Measurements from ENCODE around the gene SIAH1. TPM values are rescaled to one million over a fixed set of nuclear protein-coding genes. Genes with fewer than 3 reads are reported as not detected.
"Not testable (repeated sequence)": the region's sequence is repeated elsewhere in the genome, so short reads cannot be mapped to it uniquely, and the experiment has no call there.

The SIAH1 gene
- total RNA-seq, 1 donor from 2014 or later, result 73.9 TPM

- Mint-ChIP-seq H3K4me3 (no peak overlapping the region), H3K9me3 (no peaks in the 10 kb centered on the region), H3K4me1 (no peaks in the 10 kb centered on the region), H3K27ac (no peak overlapping the region), H3K27me3 (ENCODE audit: insufficient read depth, low read depth) (peaks cover 3% of the 10 kb centered on the region), H3K36me3 (no peaks in the 10 kb centered on the region)
- Histone ChIP-seq H4K20me1 (ENCODE audit: low read depth) (no peaks in the 10 kb centered on the region), H3K4me2 (no peak overlapping the region), H3K27me3 (no peaks in the 10 kb centered on the region), H2AFZ (replicated peaks) (no peak overlapping the region), H3K9ac (no peak overlapping the region), H3K4me1 (no peaks in the 10 kb centered on the region), H3K36me3 (no peaks in the 10 kb centered on the region), H3K9me3 (ENCODE audit: low read depth) (no peaks in the 10 kb centered on the region), H3K79me2 (ENCODE audit: low read depth) (no peaks in the 10 kb centered on the region), H3K27ac (no peak overlapping the region), H3K4me3 (no peak overlapping the region), H3F3A (ENCODE audit: low read depth) (no peaks in the 10 kb centered on the region)
- DNase-seq (ENCODE audit: low spot score), result no peak
- TF ChIP-seq EZH2 (IDR thresholded peaks at IDR 0.05), result no peak
- TF ChIP-seq CTCF (IDR thresholded peaks at IDR 0.05), result no peak
- TF ChIP-seq EZH2phosphoT487 (IDR thresholded peaks at IDR 0.05), result no peak
Observed at GRCh38 chr16:48420437-48420836, 35.2 kb upstream of the SIAH1 start.

- H3K4me3 Mint-ChIP-seq; H4K20me1 ChIP-seq (ENCODE audit: low read depth); H3K36me3 Mint-ChIP-seq: not testable (repeated sequence)
Observed at GRCh38 chr16:48416617-48417016, 31.4 kb upstream of the SIAH1 start.

GRCh38 chr16:48413272-48413671 lies 28.1 kb upstream of the SIAH1 start:
- no peaks in the 10 kb centered on the region for H3K9me3 Mint-ChIP-seq
- H3K4me1 ChIP-seq, result no peaks in the 10 kb centered on the region
- TF ChIP-seq EZH2 (IDR thresholded peaks at IDR 0.05), result no peak
- TF ChIP-seq EZH2phosphoT487 (IDR thresholded peaks at IDR 0.05), result no peak
- H3K4me3 ChIP-seq, result no peak overlapping the region
- no peak overlapping the region for H3K4me3 Mint-ChIP-seq
- H3K4me1 Mint-ChIP-seq, result no peaks in the 10 kb centered on the region
- no peaks in the 10 kb centered on the region for H3K36me3 Mint-ChIP-seq
- DNase-seq (ENCODE audit: low spot score), result no peak
- H3K27ac Mint-ChIP-seq, result no peak overlapping the region
- H3K36me3 ChIP-seq, result no peaks in the 10 kb centered on the region
- no peak overlapping the region for H3K4me2 ChIP-seq
- H3K9ac ChIP-seq, result no peak overlapping the region
- H3F3A ChIP-seq (ENCODE audit: low read depth), result no peaks in the 10 kb centered on the region
- peaks cover 5% of the 10 kb centered on the region for H3K27me3 Mint-ChIP-seq (ENCODE audit: insufficient read depth, low read depth)
- no peaks in the 10 kb centered on the region for H3K79me2 ChIP-seq (ENCODE audit: low read depth)
- no peaks in the 10 kb centered on the region for H3K27me3 ChIP-seq
- no peak overlapping the region for H3K27ac ChIP-seq
- no peaks in the 10 kb centered on the region for H4K20me1 ChIP-seq (ENCODE audit: low read depth)
- no peaks in the 10 kb centered on the region for H3K9me3 ChIP-seq (ENCODE audit: low read depth)
- H2AFZ ChIP-seq (replicated peaks), result no peak overlapping the region

More at GRCh38 chr16:48416617-48417016, 31.4 kb upstream of the SIAH1 start:
- not testable (repeated sequence) for H3K27ac Mint-ChIP-seq; H3K27me3 ChIP-seq; H3F3A ChIP-seq (ENCODE audit: low read depth); H3K27ac ChIP-seq; H3K9me3 Mint-ChIP-seq; H3K4me2 ChIP-seq; DNase-seq (ENCODE audit: low spot score); H3K4me1 ChIP-seq; H3K9me3 ChIP-seq (ENCODE audit: low read depth); H3K4me1 Mint-ChIP-seq; H3K9ac ChIP-seq; H3K79me2 ChIP-seq (ENCODE audit: low read depth); H3K4me3 ChIP-seq; H3K36me3 ChIP-seq; H2AFZ ChIP-seq (replicated peaks); H3K27me3 Mint-ChIP-seq (ENCODE audit: insufficient read depth, low read depth)

DNA sequence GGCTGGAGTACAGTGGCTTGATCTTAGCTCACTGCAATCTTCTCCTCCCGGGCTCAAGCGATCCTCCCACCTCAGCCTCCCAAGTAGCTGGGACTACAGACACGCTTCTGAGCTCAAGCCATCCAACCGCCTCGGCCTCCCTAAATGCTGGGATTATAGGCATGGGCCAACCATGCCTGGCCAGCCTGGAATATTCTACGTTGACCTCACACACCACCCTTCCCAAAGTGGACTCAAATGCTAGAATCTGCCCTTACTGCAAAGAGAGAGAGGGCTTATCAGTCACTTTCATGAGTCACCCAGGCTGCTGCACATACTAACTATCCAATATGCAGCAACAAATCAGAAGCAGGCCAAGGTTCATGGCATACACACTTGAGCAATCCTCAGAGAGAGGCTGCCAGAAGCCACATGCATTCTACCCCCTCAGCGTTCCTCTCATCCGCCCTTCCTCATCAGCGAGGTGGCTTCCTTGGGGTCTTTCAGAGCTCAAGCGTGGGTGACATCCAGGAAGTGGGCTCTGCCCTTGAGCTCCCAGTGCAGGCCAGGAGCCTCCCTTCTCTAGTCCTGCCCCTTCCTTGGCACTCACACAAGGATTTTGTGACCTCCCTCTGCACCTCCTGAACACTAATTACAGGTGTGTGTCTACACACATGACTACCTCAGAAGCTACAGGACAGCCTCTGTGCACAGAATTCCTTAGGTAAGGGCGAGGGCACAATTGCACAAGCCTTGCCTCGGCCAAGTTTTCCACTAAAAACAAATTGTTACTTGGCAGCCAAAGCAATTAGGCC lies 24.8 kb upstream of the SIAH1 start:
- Mint-ChIP-seq H3K4me3 (no peak overlapping the region), H3K27me3 (ENCODE audit: insufficient read depth, low read depth) (peaks cover 5% of the 10 kb centered on the region), H3K27ac (no peak overlapping the region), H3K4me1 (no peaks in the 10 kb centered on the region), H3K36me3 (no peaks in the 10 kb centered on the region), H3K9me3 (no peaks in the 10 kb centered on the region)
- Histone ChIP-seq H3K36me3 (no peaks in the 10 kb centered on the region), H3K4me2 (no peak overlapping the region), H2AFZ (replicated peaks) (no peak overlapping the region), H3K27ac (no peak overlapping the region), H4K20me1 (ENCODE audit: low read depth) (no peaks in the 10 kb centered on the region), H3K79me2 (ENCODE audit: low read depth) (no peaks in the 10 kb centered on the region), H3K9ac (no peak overlapping the region), H3K4me1 (peaks cover 3% of the 10 kb centered on the region), H3K27me3 (no peaks in the 10 kb centered on the region), H3K9me3 (ENCODE audit: low read depth) (no peaks in the 10 kb centered on the region), H3F3A (ENCODE audit: low read depth) (no peaks in the 10 kb centered on the region), H3K4me3 (no peak overlapping the region)
- DNase-seq (ENCODE audit: low spot score), result no peak
- no peak for TF ChIP-seq EZH2phosphoT487 (IDR thresholded peaks at IDR 0.05)
- TF ChIP-seq EZH2 (IDR thresholded peaks at IDR 0.05), result no peak
- no peak for TF ChIP-seq CTCF (IDR thresholded peaks at IDR 0.05)
